HUDEP-2 (cell line): ENCODE measurements around the gene CD209.
"Not testable (repeated sequence)": the region's sequence is repeated elsewhere in the genome, so short reads cannot be mapped to it uniquely, and the experiment has no call there.

ENCODE experiments used
- DNase-seq, 76 experiments: peaks; one replicate each; lab custom pipeline; 2025; ENCODE audit not compliant: unreplicated experiment in 76 of 76; lab: John Stamatoyannopoulos, UW

CD209 gene

GRCh38 chr19:7771072-7771471 is 23.7 kb upstream of the CD209 start:
- no peak for DNase-seq

- no peak for DNase-seq
Observed at GRCh38 chr19:7769171-7769570, 21.8 kb upstream of the CD209 start.

- no peak for DNase-seq
Observed at GRCh38 chr19:7767487-7767886, 20.2 kb upstream of the CD209 start.

GRCh38 chr19:7766535-7766934 is 19.2 kb upstream of the CD209 start:
- DNase-seq = no peak

DNA sequence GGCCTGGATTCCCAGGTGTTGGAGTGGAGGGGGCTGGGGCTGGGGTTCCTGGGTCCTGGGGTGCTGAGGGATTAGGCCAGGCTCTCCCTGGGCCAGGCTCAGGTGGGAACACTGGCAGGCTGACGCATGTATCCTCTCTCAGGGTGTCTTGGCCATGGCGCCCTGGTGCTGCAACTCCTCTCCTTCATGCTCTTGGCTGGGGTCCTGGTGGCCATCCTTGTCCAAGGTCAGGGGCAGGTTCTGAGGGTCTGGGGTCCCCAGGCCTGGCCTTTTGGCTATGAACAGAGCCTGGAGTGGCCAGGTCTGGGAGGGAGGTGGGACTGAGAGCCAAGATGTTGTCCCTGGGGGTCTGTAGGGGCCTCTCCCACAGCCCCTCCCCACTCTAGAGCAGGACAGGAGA is 17.7 kb upstream of the CD209 start:
- not testable (repeated sequence) for DNase-seq

DNA sequence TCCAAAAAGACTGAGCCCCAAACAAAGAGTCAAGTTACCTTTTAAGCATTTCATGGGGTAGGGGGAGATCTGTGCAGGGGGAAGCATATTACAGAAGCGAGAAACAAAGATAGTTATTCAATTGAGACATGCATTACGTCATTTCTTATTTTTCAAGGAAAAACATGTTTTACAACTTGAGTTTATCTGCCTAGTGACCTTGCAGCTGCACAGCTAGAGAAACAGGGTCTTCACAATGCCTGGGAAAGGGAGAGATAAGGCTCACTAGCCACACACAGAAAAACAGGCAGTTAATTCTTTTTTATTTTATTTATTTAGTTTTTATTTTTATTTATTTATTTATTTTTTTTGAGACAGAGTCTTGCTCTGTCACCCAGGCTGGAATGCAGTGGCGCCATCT is 16.8 kb upstream of the CD209 start:
- DNase-seq = not testable (repeated sequence)

GRCh38 chr19:7763696-7764095 is 16.4 kb upstream of the CD209 start:
- DNase-seq = no peak

DNA sequence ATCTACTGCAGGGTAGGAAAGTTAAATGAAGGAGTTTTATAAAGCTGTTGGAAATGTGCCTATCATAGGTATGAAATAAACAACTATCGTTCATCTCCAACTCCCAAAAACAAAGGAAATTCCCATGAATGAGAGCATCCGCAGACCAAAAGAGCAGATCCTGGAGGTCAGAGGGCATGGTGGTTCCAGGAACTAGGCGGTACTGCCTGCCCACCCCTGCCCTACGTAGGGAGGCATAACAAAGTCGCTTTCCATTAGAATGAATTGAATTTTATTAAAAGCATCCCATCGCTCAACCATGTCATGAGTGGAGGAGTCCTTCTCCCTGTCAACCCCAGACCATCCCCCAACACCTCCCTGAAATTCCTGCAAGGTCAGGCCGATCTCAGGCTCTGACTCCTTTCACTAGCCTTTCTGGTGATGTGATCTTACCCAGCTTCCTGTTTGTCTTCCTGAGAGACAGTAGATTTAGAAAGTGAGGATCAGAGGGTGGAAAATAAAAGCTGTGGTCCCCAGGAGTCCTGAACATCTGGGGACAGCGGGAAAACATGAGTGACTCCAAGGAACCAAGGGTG is 15.5 kb upstream of the CD209 start, which contains the start of gene CLEC4M:
TSS of gene CLEC4M (plus strand) at position 525 of the 575 bp plus-strand sequence. CDS start at position 549, 24 bp downstream.
- DNase-seq = no peak

GRCh38 chr19:7759156-7759555 is 11.8 kb upstream of the CD209 start:
- DNase-seq = no peak

- no peak for DNase-seq
Observed at GRCh38 chr19:7757358-7757757, 10.0 kb upstream of the CD209 start.

DNA sequence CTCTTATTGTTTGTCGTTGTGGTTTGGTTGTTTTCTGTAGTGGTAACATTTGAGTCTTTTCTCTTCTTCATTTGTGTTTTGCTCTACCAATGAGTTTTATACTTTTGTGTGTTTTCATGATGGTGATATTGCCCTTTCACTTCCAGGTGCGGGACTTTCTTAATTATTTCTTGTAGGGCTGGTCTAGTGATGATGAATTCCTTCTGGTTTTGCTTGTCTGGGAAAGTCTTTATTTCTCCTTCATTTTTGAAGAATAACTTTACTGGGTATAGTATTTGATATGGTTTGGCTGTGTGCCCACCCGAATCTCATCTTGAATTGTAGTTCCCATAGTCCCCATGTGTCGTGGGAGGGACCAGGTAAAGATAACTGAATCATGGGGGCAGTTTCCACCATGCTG is 8.9 kb upstream of the CD209 start:
- no peak for DNase-seq

GRCh38 chr19:7751157-7751783 is 3.9 kb upstream of the CD209 start:
- DNase-seq = no peak

DNA sequence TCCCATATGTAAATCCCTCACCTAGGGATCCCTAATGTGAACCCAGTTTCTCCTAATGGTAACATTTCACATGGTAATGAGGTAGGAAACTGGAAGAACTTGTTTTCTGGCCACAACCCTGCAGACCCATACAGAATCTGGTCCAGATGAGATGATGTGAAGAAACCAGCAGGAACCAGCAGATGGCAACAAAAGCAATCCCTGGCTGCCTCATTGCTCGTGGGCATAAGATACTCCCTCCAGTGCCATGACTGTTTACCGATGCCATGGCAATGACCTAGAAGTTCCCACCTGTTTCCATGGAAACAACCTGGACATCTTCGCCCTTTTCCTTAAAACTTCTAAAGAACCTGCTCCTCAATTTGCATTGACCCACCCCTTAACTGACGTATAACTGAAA is 1.4 kb upstream of the CD209 start:
- peak in 10 of 76 experiments; percentile 4 to 28 (median 18) for DNase-seq

DNA sequence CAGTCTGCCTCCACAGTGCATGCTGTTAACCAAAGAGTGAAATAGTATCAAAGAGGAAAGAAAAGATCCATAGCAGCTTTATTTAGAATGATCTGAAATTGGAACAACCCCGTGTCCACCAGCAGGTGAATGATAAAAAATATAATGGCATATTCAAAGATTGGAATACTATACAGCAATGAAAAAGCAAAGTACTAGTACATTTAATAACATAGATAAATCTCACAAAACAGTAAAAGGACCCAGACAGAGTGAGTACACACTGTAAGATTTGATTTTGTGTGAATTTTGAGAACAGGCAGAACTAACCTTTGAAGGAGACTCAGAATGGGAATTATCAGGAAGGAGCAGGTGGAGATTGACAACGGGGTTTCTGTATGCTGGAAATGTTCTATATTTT is 837 bp upstream of the CD209 start:
- no peak for DNase-seq

- DNase-seq = not testable (repeated sequence)
Observed at GRCh38 chr19:7746306-7746705, 1.0 kb downstream of the CD209 start.

DNA sequence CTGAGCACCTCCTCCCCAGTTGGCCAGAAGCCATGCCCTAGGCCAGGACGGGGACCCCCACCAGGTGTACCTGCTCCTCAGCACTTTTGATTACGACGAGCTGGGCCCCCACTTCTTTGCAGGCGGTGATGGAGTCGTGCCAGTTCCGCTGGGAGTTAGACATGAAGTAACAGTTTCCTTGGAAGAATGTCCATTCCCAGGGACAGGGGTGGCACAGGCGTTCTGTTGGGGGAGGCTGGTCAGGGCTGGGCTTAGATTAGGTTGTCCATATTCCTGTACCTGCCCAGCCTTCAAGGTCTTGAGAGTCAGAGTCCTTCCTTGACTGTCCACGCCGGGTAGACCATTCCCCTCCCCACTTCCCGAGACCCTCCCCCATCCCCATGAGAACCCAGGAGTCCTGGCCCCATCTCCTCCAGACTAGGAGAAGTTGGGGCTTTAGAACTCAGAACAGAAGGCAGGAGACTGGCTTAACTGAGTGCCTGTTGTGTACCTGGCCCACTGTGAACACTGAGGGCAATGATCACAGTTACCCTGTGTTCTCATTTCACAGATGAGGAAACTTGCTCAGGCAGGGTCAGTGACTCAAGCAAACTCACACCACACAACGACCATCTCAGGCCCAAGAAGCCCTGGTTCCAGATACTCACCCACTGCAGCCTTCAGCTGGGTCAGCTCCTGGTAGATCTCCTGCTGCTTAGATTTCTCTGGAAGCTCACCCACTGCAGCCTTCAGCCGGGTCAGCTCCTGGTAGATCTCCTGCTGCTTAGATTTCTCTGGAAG is 2.3 kb downstream of the CD209 start:
- no peak for DNase-seq

GRCh38 chr19:7744199-7744786 is 3.0 kb downstream of the CD209 start:
- no peak for DNase-seq

GRCh38 chr19:7743425-7743841 is 3.9 kb downstream of the CD209 start:
- DNase-seq = no peak

GRCh38 chr19:7742991-7743390 is 4.3 kb downstream of the CD209 start:
- no peak for DNase-seq

DNA sequence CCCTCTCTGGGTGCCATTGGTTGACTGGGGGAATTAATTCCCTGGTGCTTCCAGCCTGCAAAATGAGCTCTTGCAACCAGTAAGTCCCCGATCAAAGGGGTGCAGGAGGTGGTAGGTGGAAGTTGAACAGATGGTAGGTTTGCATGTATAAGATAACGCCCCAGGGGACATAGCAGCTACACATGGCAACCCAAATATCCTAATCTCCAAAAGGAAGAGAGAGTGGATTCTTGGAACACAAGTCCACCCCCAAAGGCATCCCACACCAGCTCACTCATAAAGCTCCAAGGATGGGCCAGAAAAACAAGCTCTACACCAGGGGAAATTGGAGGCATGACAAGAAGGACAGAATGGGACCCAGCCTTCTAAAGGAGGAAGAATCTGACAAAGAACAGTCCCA is 4.8 kb downstream of the CD209 start:
- DNase-seq = no peak

DNA sequence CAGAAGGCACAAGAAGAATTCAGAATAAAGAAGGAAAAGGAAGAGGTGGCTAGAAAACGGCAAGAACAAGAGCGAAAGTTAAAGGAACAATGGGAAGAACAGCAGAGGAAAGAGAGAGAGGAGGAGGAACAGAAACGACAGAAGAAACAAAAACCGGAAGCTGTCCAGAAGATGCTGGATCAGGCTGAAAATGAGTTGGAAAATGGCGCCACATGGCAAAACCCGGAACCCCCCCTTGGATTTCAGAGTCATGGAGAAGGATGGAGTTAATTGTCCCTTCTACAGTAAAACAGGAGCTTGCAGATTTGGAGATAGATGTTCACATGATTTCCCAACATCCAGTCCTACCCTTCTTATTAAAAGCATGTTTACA is 6.7 kb downstream of the CD209 start:
- no peak for DNase-seq
